GM12878 (cell line): ENCODE measurements around the gene DEPDC7. TPM values are rescaled to one million over a fixed set of nuclear protein-coding genes. Genes with fewer than 3 reads are reported as not detected.

Experiments
- ATAC-seq: fragments of 200-7000 bp; cut with Tn5 transposase; 3 replicates; pipeline ENCODE4 v1.9.1; 2020; ENCODE audit warnings: mild to moderate bottlenecking, moderate library complexity
- BruUV-seq: library from RNA; stranded (reverse); fragments of 400-500 nt; replicated peaks from 2 replicates; lab custom pipeline; 2021; lab: Mats Ljungman, UMichigan
- CTCF ChIA-PET: fragments of 300-600 bp; sonication (Branson Sonifier 250); formaldehyde crosslinking; extraction: SDS; loops from one replicate; lab custom pipeline; 2021; ENCODE audit warnings: inconsistent platforms; lab: Yijun Ruan, JAX
- POLR2A ChIA-PET: fragments of 350-600 bp; formaldehyde crosslinking; extraction: SDS; loops from one replicate; lab custom pipeline; 2021; ENCODE audit warnings: inconsistent platforms; lab: Charles Lee
- RAD21 ChIA-PET: fragments of 300-600 bp; sonication (Branson Sonifier 250); formaldehyde crosslinking; loops from one replicate; lab custom pipeline; 2023; ENCODE audit warnings: antibody characterized with exemption; ENCODE audit not compliant: unreplicated experiment; lab: Charles Lee
- SMC1A ChIA-PET: fragments of 300-600 bp; sonication (Branson Sonifier 250); formaldehyde crosslinking; loops from one replicate; lab custom pipeline; 2023; ENCODE audit not compliant: unreplicated experiment, uncharacterized antibody; lab: Charles Lee
- DNase-seq: peaks from one replicate; pipeline ENCODE4 v3.0.0-alpha.2; 2011; ENCODE audit warnings: low read depth, low spot score
- FAIRE-seq: peaks from 3 replicates; lab custom pipeline; 2011; peaks lifted over from hg19 to GRCh38; lab: Jason Lieb, UNC
- H2AFZ ChIP-seq: 2 replicates; pipeline ENCODE4 v1.6.0; 2011; ENCODE audit warnings: low read depth, low read length, control low read depth; ENCODE audit not compliant: control insufficient read depth
- H3K27ac ChIP-seq: 2 replicates; pipeline ENCODE4 v1.5.1; 2011; ENCODE audit warnings: control low read depth; ENCODE audit not compliant: control insufficient read depth, insufficient read depth
- H3K27me3 ChIP-seq, 2 experiments: replicated peaks in 1 of 2; 2 replicates each; pipeline versions ENCODE4 v1.6.0 to v1.6.1; 2011; ENCODE audit warnings: low read length in 1 of 2; ENCODE audit not compliant: control insufficient read depth in 2 of 2, insufficient read depth in 2 of 2
- H3K36me3 ChIP-seq, 2 experiments: 2 replicates each; pipeline ENCODE4 v1.5.1; 2011; ENCODE audit warnings: low read length in 1 of 2; ENCODE audit not compliant: control insufficient read depth in 2 of 2, insufficient read depth in 2 of 2
- H3K4me1 ChIP-seq: 2 replicates; pipeline ENCODE4 v1.6.1; 2011; ENCODE audit warnings: mild to moderate bottlenecking, low read length, moderate library complexity, mixed read lengths; ENCODE audit not compliant: control insufficient read depth, insufficient read depth
- H3K4me2 ChIP-seq: 2 replicates; pipeline ENCODE4 v1.6.0; 2011; ENCODE audit warnings: control low read depth; ENCODE audit not compliant: control insufficient read depth, insufficient read depth
- H3K4me3 ChIP-seq: fragments of 200-600 bp; sonication (generic); 2 replicates; pipeline ENCODE4 v1.5.1; 2016
- H3K79me2 ChIP-seq: 2 replicates; pipeline ENCODE4 v1.6.0; 2011; ENCODE audit warnings: low read length; ENCODE audit not compliant: control insufficient read depth, insufficient read depth
- H3K9ac ChIP-seq: 2 replicates; pipeline ENCODE4 v1.8.0; 2011; ENCODE audit warnings: low read length, control low read depth, mixed read lengths; ENCODE audit not compliant: control insufficient read depth, insufficient read depth
- H3K9me3 ChIP-seq: replicated peaks from 3 replicates; pipeline ENCODE4 v1.5.1; 2011; ENCODE audit warnings: mild to moderate bottlenecking, low read length; ENCODE audit not compliant: control insufficient read depth, insufficient read depth
- H4K20me1 ChIP-seq: 2 replicates; pipeline ENCODE4 v1.6.0; 2011; ENCODE audit not compliant: control insufficient read depth, insufficient read depth
- E2F4 ChIP-seq: IDR thresholded peaks from 2 replicates; pipeline ENCODE4 v1.6.1; 2012; ENCODE audit warnings: low read depth, low read length, improper control_type of control experiment
- FOXM1 ChIP-seq: IDR thresholded peaks from 2 replicates; pipeline ENCODE4 v1.6.1; 2012; ENCODE audit warnings: low read depth, mild to moderate bottlenecking, inconsistent platforms, low read length, moderate library complexity
- JUNB ChIP-seq: IDR thresholded peaks from 2 replicates; pipeline ENCODE4 v1.6.1; 2016; ENCODE audit warnings: antibody characterized with exemption, mild to moderate bottlenecking
- MYB ChIP-seq: fragments of 150-350 bp; IDR thresholded peaks from 2 replicates; pipeline ENCODE4 v1.6.1; 2014; ENCODE audit warnings: mild to moderate bottlenecking, low read depth, low read length, borderline replicate concordance
- NFYB ChIP-seq: IDR thresholded peaks from 2 replicates; pipeline ENCODE4 v1.6.1; 2011; ENCODE audit warnings: low read depth, mild to moderate bottlenecking, low read length, improper control_type of control experiment, moderate library complexity; ENCODE audit not compliant: insufficient read depth
- PKNOX1 ChIP-seq: fragments of 450-650 bp; IDR thresholded peaks from 2 replicates; pipeline ENCODE4 v1.6.1; 2016; ENCODE audit warnings: mild to moderate bottlenecking
- ZBED1 ChIP-seq: IDR thresholded peaks from 2 replicates; pipeline ENCODE4 v1.6.1; 2016; ENCODE audit warnings: borderline replicate concordance
- ZBTB33 ChIP-seq: fragments of 450-650 bp; IDR thresholded peaks from 2 replicates; pipeline ENCODE4 v1.6.1; 2017; ENCODE audit warnings: mild to moderate bottlenecking
- WGBS: methylation state at CpG from one replicate; pipeline ENCODE4 v1.1.6; 2016; ENCODE audit warnings: low lambda C conversion rate; ENCODE audit not compliant: insufficient replicate concordance, insufficient coverage; ENCODE audit errors: missing lambda C conversion rate; 5-methylcytosine and 5-hydroxymethylcytosine counted together
- in situ Hi-C: fragments of 300-500 bp; cut with MboI; formaldehyde crosslinking; loops from 9 replicates; pipeline ENCODE4 v1.14.3; 2018; ENCODE audit warnings: mixed read lengths
- intact Hi-C: fragments of 100-400 bp; cut with micrococcal nuclease; formaldehyde crosslinking; loops from one replicate; pipeline ENCODE4 v1.14.2; 2022; ENCODE audit not compliant: unreplicated experiment
- polyA plus RNA-seq, 11 experiments: library from polyadenylated mRNA; depleted of rRNA in 4 of 11; unstranded in 6 of 11; stranded (reverse) in 5 of 11; fragments of >200 nt; fragmentation: Nextera tagmentation in 4 of 11; fragmentation: Illumina TruSeq in 1 of 11; extraction: Ambion mirVana in 4 of 11; extraction: Trizol in 1 of 11; gene quantifications; 1 replicate in 1 of 11; 2 replicates in 10 of 11; pipeline versions ENCODE4 v1.2.1 to v1.2.3, GENCODE V29; 2011 to 2016; ENCODE audit warnings: inconsistent platforms in 2 of 11, missing spikeins in 2 of 11, low read depth in 1 of 11
- total RNA-seq, 4 experiments: library from RNA; depleted of rRNA in 3 of 4; stranded (reverse); fragments of >200 nt in 3 of 4; fragmentation: Illumina TruSeq in 1 of 4; extraction: Trizol in 1 of 4; gene quantifications; 2 replicates each; pipeline versions ENCODE4 v1.2.1 to v1.2.3, GENCODE V29; 2013 to 2021

Gene DEPDC7
- total and polyA plus RNA-seq, 10 of the 15 experiments (the other 5 are each of a cell fraction or from before 2014, with no cell fraction given) = 0.06 to 1.1 (median 0.49) TPM

GRCh38 chr11:33018840-33019239 lies 3.2 kb downstream of the DEPDC7 start:
- DNase-seq (no peak), ATAC-seq (no peak), FAIRE-seq (no peak)
- no peaks in the 10 kb centered on the region for H4K20me1 ChIP-seq
- peaks cover 0 to 5% of the 10 kb centered on the region in 2 experiments; a peak in 2 of 4 replicates for H3K27me3 ChIP-seq
- TF ChIP-seq FOXM1 (no peak), ZBED1 (no peak), JUNB (no peak), NFYB (no peak), MYB (no peak), PKNOX1 (no peak), ZBTB33 (no peak), E2F4 (no peak)
- H3K9ac ChIP-seq = no peak overlapping the region
- WGBS = 30% methylated on average over 6 of the region's 6 CpGs
- H3K79me2 ChIP-seq = no peaks in the 10 kb centered on the region
- H3K4me3 ChIP-seq = no peak overlapping the region
- RAD21 ChIA-PET = interaction anchor here (0.5 kb wide), 1 partner anchor 212 kb away, joined by 3 read pairs; no protein-coding TSS in a partner anchor
- SMC1A ChIA-PET = no interaction called here
- H3K9me3 ChIP-seq = no peaks in the 10 kb centered on the region; the same call in 2 of the 3 replicates
- POLR2A ChIA-PET = no interaction called here
- intact Hi-C loops (no loop called here), in situ Hi-C loops (no loop called here)
- H3K27ac ChIP-seq = no peak overlapping the region
- no TSS peak for BruUV-seq
- no peak overlapping the region for H2AFZ ChIP-seq
- H3K36me3 ChIP-seq = no peaks in the 10 kb centered on the region
- CTCF ChIA-PET = no interaction called here
- no peaks in the 10 kb centered on the region for H3K4me1 ChIP-seq
- no peak overlapping the region for H3K4me2 ChIP-seq
